Smooth muscle cell (in vitro differentiated cells): Measurements from ENCODE around the gene ELMO1. TPM values are rescaled to one million over a fixed set of nuclear protein-coding genes. Genes with fewer than 3 reads are reported as not detected.

ENCODE experiments used
- DNase-seq: peaks from one replicate; lab custom pipeline; 2025; ENCODE audit not compliant: unreplicated experiment; lab: John Stamatoyannopoulos, UW
- H2AFZ ChIP-seq: fragments of 200-600 bp; sonication (generic); 2 replicates; pipeline ENCODE4 v1.6.0; 2016; ENCODE audit warnings: antibody characterized with exemption, low read depth, mild to moderate bottlenecking
- H3F3A ChIP-seq: fragments of 200-600 bp; sonication (generic); 2 replicates; pipeline ENCODE4 v1.6.0; 2017; ENCODE audit warnings: antibody characterized with exemption, low read depth
- H3K27ac ChIP-seq: fragments of 200-600 bp; sonication (generic); 2 replicates; pipeline ENCODE4 v1.5.1; 2016; ENCODE audit warnings: low read depth, mild to moderate bottlenecking
- H3K27me3 ChIP-seq: fragments of 200-600 bp; sonication (generic); 2 replicates; pipeline ENCODE4 v1.6.1; 2016; ENCODE audit warnings: low read depth, mild to moderate bottlenecking
- H3K36me3 ChIP-seq: fragments of 200-600 bp; sonication (generic); 2 replicates; pipeline ENCODE4 v1.5.1; 2016; ENCODE audit warnings: low read depth
- H3K4me1 ChIP-seq: fragments of 200-600 bp; sonication (generic); 2 replicates; pipeline ENCODE4 v1.5.1; 2016; ENCODE audit warnings: low read depth
- H3K4me2 ChIP-seq: fragments of 200-600 bp; sonication (generic); 2 replicates; pipeline ENCODE4 v1.6.0; 2016; ENCODE audit warnings: mild to moderate bottlenecking
- H3K4me3 ChIP-seq: fragments of 200-600 bp; sonication (generic); 2 replicates; pipeline ENCODE4 v1.5.1; 2016; ENCODE audit warnings: mild to moderate bottlenecking
- H3K79me2 ChIP-seq: fragments of 200-600 bp; sonication (generic); 2 replicates; pipeline ENCODE4 v1.6.0; 2016; ENCODE audit warnings: low read depth, mild to moderate bottlenecking
- H3K9ac ChIP-seq: fragments of 200-600 bp; sonication (generic); 2 replicates; pipeline ENCODE4 v1.6.0; 2016; ENCODE audit warnings: low read depth
- H3K9me3 ChIP-seq: fragments of 200-600 bp; sonication (generic); replicated peaks from 2 replicates; pipeline ENCODE4 v1.5.1; 2016; ENCODE audit warnings: low read depth
- H4K20me1 ChIP-seq: fragments of 200-600 bp; sonication (generic); 2 replicates; pipeline ENCODE4 v1.6.0; 2016; ENCODE audit warnings: low read depth
- WGBS: methylation state at CpG from one replicate; pipeline ENCODE4 v1.1.7; 2016; ENCODE audit warnings: low lambda C conversion rate; 5-methylcytosine and 5-hydroxymethylcytosine counted together
- polyA plus RNA-seq: library from polyadenylated mRNA; unstranded; fragments of >200 nt; fragmentation: Nextera tagmentation; extraction: Ambion mirVana; gene quantifications from 2 replicates; pipeline ENCODE4 v1.2.1, GENCODE V29; 2016
- total RNA-seq: library from RNA; depleted of rRNA; stranded (reverse); fragments of >200 nt; gene quantifications from 2 replicates; pipeline ENCODE4 v1.2.3, GENCODE V29; 2014
- TF ChIP-seq, protein P1 (sequence below): fragments of 200-600 bp; sonication (generic); IDR thresholded peaks from 2 replicates; pipeline ENCODE4 v1.5.1; 2017; ENCODE audit warnings: borderline replicate concordance, mild to moderate bottlenecking, antibody characterized with exemption; ENCODE audit not compliant: insufficient read depth, poor library complexity, severe bottlenecking

ELMO1 gene
- total and polyA plus RNA-seq, 2 experiments from 2014 or later, result 8.2 to 36.0 TPM

DNA sequence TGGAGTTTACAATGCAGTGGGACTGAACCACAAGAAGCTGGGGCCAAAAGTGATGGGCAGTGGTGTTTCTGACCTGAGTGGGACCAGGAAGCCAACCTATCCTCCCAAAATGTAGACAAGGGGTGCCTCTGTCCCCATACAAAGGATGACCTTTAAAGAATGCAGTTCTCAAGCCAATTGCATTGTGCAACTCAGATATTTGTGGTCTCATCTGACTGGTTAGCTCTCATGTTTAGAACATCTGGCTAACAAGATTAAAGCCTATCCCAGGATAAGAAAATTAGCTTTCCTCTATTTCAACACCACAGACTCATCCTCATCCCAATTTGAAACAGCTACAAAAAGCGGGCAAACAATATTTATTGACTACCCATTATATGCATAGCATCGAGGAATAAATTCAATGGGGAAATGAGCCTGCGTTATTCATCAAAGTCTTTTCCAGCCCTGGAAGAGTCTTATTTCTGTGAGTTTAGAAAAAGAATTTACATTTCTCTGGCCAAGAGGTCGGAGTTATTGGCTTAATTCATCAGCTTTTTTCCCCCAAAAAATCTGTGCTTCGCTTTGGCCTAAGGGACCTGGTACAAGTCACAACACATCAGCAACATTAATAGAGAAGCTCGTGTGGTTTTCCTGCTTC, 26.7 kb downstream of the ELMO1 start:
- H3F3A ChIP-seq, result no peaks in the 10 kb centered on the region
- H2AFZ ChIP-seq, result no peak overlapping the region
- WGBS, result 62% methylated on average over 6 of the region's 6 CpGs
- H3K27me3 ChIP-seq, result no peaks in the 10 kb centered on the region
- DNase-seq, result no peak
- H4K20me1 ChIP-seq, result no peaks in the 10 kb centered on the region
- peak overlapping the region; percentile 58 for H3K4me2 ChIP-seq
- no peaks in the 10 kb centered on the region for H3K36me3 ChIP-seq
- H3K9me3 ChIP-seq, result no peaks in the 10 kb centered on the region
- H3K4me1 ChIP-seq, result peaks cover 16% of the 10 kb centered on the region
- H3K4me3 ChIP-seq, result no peak overlapping the region
- H3K9ac ChIP-seq, result no peak overlapping the region
- peak overlapping the region; percentile 42 for H3K27ac ChIP-seq
- TF ChIP-seq, protein P1, sequence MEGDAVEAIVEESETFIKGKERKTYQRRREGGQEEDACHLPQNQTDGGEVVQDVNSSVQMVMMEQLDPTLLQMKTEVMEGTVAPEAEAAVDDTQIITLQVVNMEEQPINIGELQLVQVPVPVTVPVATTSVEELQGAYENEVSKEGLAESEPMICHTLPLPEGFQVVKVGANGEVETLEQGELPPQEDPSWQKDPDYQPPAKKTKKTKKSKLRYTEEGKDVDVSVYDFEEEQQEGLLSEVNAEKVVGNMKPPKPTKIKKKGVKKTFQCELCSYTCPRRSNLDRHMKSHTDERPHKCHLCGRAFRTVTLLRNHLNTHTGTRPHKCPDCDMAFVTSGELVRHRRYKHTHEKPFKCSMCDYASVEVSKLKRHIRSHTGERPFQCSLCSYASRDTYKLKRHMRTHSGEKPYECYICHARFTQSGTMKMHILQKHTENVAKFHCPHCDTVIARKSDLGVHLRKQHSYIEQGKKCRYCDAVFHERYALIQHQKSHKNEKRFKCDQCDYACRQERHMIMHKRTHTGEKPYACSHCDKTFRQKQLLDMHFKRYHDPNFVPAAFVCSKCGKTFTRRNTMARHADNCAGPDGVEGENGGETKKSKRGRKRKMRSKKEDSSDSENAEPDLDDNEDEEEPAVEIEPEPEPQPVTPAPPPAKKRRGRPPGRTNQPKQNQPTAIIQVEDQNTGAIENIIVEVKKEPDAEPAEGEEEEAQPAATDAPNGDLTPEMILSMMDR, result no peak
- no peaks in the 10 kb centered on the region for H3K79me2 ChIP-seq

DNA sequence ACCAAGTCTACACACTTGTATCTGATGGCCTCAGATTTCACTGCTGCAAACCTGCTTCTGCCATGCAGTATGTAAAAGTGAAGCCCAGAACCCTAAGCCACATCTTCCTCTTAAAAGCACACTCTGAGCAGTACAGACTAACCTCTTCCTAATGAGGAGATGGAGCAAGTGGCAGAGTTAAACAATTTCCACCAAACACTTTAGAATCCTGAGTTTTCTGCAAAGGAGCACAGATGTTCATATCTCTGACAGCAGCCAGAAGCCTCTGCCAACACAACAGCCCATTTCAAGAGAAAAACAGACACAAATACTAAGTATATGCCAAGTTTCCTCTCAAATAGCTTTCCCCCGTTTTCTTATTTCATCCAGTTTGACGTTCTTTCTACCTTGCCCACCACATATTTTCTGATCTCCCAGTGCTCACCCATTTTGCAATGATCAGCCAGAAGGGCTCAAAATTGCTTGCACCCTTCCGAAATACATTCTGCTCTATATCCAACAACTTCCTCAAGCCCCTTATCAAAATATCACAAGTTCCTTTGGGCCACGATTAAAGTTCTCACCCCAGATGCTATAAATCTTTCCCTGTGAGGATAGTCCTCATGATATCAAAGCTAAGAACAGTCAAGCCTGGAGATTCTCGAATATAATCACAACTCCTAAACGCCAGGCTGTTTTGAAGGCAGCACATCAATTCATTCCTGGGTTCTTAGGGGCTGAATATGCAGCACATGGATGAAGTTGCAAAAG, 27.5 kb downstream of the ELMO1 start:
- TF ChIP-seq, protein P1, result no peak
- no peaks in the 10 kb centered on the region for H3K27me3 ChIP-seq
- 54% methylated on average over 6 of the region's 6 CpGs for WGBS

DNA sequence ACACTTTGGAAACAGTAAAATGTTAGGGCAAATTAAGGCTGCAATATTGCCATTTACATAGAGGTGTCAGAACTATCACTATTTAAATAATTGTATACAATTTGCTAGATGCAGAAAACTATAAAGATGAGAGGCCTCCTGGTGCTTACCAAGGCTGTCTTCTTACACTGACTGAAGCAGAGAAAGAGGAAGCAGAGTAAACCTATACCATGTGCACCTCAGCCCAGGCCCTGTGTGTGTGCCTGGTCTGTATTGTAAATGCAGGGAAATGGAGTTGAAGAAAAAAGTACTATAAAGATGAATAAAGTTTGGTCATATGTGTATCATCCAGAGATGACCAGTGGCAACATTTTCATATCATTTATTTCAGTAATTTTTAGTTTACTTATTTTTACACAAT, 29.2 kb downstream of the ELMO1 start:
- TF ChIP-seq, protein P1, result no peak
- H3K9me3 ChIP-seq, result no peaks in the 10 kb centered on the region
- no peaks in the 10 kb centered on the region for H3K79me2 ChIP-seq
- H3K4me3 ChIP-seq, result no peak overlapping the region
- no peaks in the 10 kb centered on the region for H3F3A ChIP-seq
- no peak overlapping the region for H3K27ac ChIP-seq
- no peak for DNase-seq
- H3K27me3 ChIP-seq, result no peaks in the 10 kb centered on the region
- no peaks in the 10 kb centered on the region for H4K20me1 ChIP-seq
- no peak overlapping the region for H2AFZ ChIP-seq
- H3K4me2 ChIP-seq, result no peak overlapping the region
- peaks cover 16% of the 10 kb centered on the region for H3K4me1 ChIP-seq
- H3K36me3 ChIP-seq, result no peaks in the 10 kb centered on the region
- no peak overlapping the region for H3K9ac ChIP-seq

More for the DNA sequence above, 27.5 kb downstream of the ELMO1 start:
- Histone ChIP-seq H3K4me1 (peaks cover 16% of the 10 kb centered on the region), H3F3A (no peaks in the 10 kb centered on the region), H3K27ac (no peak overlapping the region), H3K9ac (no peak overlapping the region), H2AFZ (no peak overlapping the region), H3K4me2 (peak overlapping the region; percentile 58), H3K36me3 (no peaks in the 10 kb centered on the region), H3K9me3 (no peaks in the 10 kb centered on the region), H4K20me1 (no peaks in the 10 kb centered on the region), H3K4me3 (no peak overlapping the region), H3K79me2 (no peaks in the 10 kb centered on the region)
- DNase-seq, result no peak
